Fibroblast of villous mesenchyme (primary cell): ENCODE data around the gene ARAP2. TPM values are rescaled to one million over a fixed set of nuclear protein-coding genes. Genes with fewer than 3 reads are reported as not detected.

ENCODE experiments used
- DNase-seq: peaks from one replicate; pipeline ENCODE4 v3.0.0-alpha.2; 2010; ENCODE audit warnings: low read depth
- H3K4me3 ChIP-seq: 2 replicates; pipeline ENCODE4 v1.5.1; 2011; ENCODE audit warnings: low read depth, mild to moderate bottlenecking, low read length
- CTCF ChIP-seq: IDR thresholded peaks from 2 replicates; pipeline ENCODE4 v1.5.1; 2012; ENCODE audit warnings: low read depth, mild to moderate bottlenecking, low read length; ENCODE audit not compliant: insufficient read depth
- total RNA-seq: library from RNA; depleted of rRNA; stranded (reverse); fragments of >200 nt; gene quantifications from 2 replicates; pipeline ENCODE4 v1.2.3, GENCODE V29; 2012

ARAP2 gene
- total RNA-seq, 1 donor: 11.2 TPM

GRCh38 chr4:36264207-36264826 lies 20.0 kb upstream of the ARAP2 start:
- TF ChIP-seq CTCF: no peak
- H3K4me3 ChIP-seq: no peak overlapping the region
- DNase-seq: no peak

GRCh38 chr4:36260731-36261130 lies 16.4 kb upstream of the ARAP2 start:
- H3K4me3 ChIP-seq: no peak overlapping the region
- DNase-seq: no peak
- no peak for TF ChIP-seq CTCF

GRCh38 chr4:36256398-36256891 lies 12.1 kb upstream of the ARAP2 start:
- H3K4me3 ChIP-seq: no peak overlapping the region
- DNase-seq: no peak
- no peak for TF ChIP-seq CTCF

GRCh38 chr4:36255577-36255976 lies 11.3 kb upstream of the ARAP2 start:
- no peak for DNase-seq
- no peak overlapping the region for H3K4me3 ChIP-seq
- TF ChIP-seq CTCF: no peak

- no peak for TF ChIP-seq CTCF
- H3K4me3 ChIP-seq: no peak overlapping the region
- DNase-seq: no peak
These were observed 10.1 kb upstream of the ARAP2 start for GRCh38 chr4:36254371-36254770.

- TF ChIP-seq CTCF: no peak
- H3K4me3 ChIP-seq: no peak overlapping the region
- DNase-seq: no peak
These were observed 7.7 kb upstream of the ARAP2 start for GRCh38 chr4:36251983-36252382.

GRCh38 chr4:36249610-36250009 lies 5.3 kb upstream of the ARAP2 start:
- no peak for TF ChIP-seq CTCF
- no peak for DNase-seq
- no peak overlapping the region for H3K4me3 ChIP-seq
